ENCODE results near the gene TMEM151B. TPM values are rescaled to one million over a fixed set of nuclear protein-coding genes. Genes with fewer than 3 reads are reported as not detected.

Gene TMEM151B
- total RNA-seq, 1 donor from 2014 or later, result 0.13 TPM

GRCh38 chr6:44254191-44255104 is 15.8 kb upstream of the TMEM151B start:
- Histone ChIP-seq H4K20me1 (ENCODE audit: low read depth) (peaks cover 72% of the 10 kb centered on the region), H3F3A (ENCODE audit: low read depth) (peaks cover 84% of the 10 kb centered on the region), H2AFZ (replicated peaks) (no peak overlapping the region), H3K9ac (no peak overlapping the region), H3K4me3 (no peak overlapping the region), H3K4me1 (peaks cover 14% of the 10 kb centered on the region), H3K27me3 (no peaks in the 10 kb centered on the region), H3K9me3 (ENCODE audit: low read depth) (no peaks in the 10 kb centered on the region), H3K36me3 (peaks cover 34% of the 10 kb centered on the region), H3K4me2 (no peak overlapping the region), H3K79me2 (ENCODE audit: low read depth) (peaks cover 70% of the 10 kb centered on the region), H3K27ac (peak overlapping the region; percentile 58)
- Mint-ChIP-seq H3K27me3 (ENCODE audit: insufficient read depth, low read depth) (peaks cover 18% of the 10 kb centered on the region), H3K4me3 (peak overlapping the region; percentile 71), H3K9me3 (no peaks in the 10 kb centered on the region), H3K36me3 (peaks cover 42% of the 10 kb centered on the region), H3K27ac (no peak overlapping the region), H3K4me1 (peaks cover 41% of the 10 kb centered on the region)
- TF ChIP-seq CTCF (IDR thresholded peaks at IDR 0.05), result no peak
- TF ChIP-seq EZH2phosphoT487 (IDR thresholded peaks at IDR 0.05), result no peak
- no peak for TF ChIP-seq EZH2 (IDR thresholded peaks at IDR 0.05)
- no peak for DNase-seq (ENCODE audit: low spot score)

- H3K4me1 ChIP-seq, result peaks cover 10% of the 10 kb centered on the region
- Mint-ChIP-seq H3K27ac (no peak overlapping the region), H3K36me3 (peaks cover 35% of the 10 kb centered on the region), H3K27me3 (ENCODE audit: insufficient read depth, low read depth) (peaks cover 15% of the 10 kb centered on the region), H3K4me3 (peak overlapping the region; percentile 91), H3K9me3 (no peaks in the 10 kb centered on the region), H3K4me1 (peaks cover 37% of the 10 kb centered on the region)
- H3K36me3 ChIP-seq, result peaks cover 26% of the 10 kb centered on the region
- no peaks in the 10 kb centered on the region for H3K9me3 ChIP-seq (ENCODE audit: low read depth)
- no peak overlapping the region for H3K9ac ChIP-seq
- no peak for TF ChIP-seq EZH2phosphoT487 (IDR thresholded peaks at IDR 0.05)
- no peak for TF ChIP-seq EZH2 (IDR thresholded peaks at IDR 0.05)
- no peak for TF ChIP-seq CTCF (IDR thresholded peaks at IDR 0.05)
- peaks cover 64% of the 10 kb centered on the region for H4K20me1 ChIP-seq (ENCODE audit: low read depth)
- peak overlapping the region; percentile 99 for H3K4me2 ChIP-seq
- peaks cover 62% of the 10 kb centered on the region for H3K79me2 ChIP-seq (ENCODE audit: low read depth)
- peak overlapping the region; percentile 96 for H3K4me3 ChIP-seq
- H3K27me3 ChIP-seq, result no peaks in the 10 kb centered on the region
- no peak overlapping the region for H2AFZ ChIP-seq (replicated peaks)
- H3K27ac ChIP-seq, result peak overlapping the region; percentile 37
- H3F3A ChIP-seq (ENCODE audit: low read depth), result peaks cover 76% of the 10 kb centered on the region
- no peak for DNase-seq (ENCODE audit: low spot score)
These were observed 15.0 kb upstream of the TMEM151B start for GRCh38 chr6:44255105-44255808.

DNA sequence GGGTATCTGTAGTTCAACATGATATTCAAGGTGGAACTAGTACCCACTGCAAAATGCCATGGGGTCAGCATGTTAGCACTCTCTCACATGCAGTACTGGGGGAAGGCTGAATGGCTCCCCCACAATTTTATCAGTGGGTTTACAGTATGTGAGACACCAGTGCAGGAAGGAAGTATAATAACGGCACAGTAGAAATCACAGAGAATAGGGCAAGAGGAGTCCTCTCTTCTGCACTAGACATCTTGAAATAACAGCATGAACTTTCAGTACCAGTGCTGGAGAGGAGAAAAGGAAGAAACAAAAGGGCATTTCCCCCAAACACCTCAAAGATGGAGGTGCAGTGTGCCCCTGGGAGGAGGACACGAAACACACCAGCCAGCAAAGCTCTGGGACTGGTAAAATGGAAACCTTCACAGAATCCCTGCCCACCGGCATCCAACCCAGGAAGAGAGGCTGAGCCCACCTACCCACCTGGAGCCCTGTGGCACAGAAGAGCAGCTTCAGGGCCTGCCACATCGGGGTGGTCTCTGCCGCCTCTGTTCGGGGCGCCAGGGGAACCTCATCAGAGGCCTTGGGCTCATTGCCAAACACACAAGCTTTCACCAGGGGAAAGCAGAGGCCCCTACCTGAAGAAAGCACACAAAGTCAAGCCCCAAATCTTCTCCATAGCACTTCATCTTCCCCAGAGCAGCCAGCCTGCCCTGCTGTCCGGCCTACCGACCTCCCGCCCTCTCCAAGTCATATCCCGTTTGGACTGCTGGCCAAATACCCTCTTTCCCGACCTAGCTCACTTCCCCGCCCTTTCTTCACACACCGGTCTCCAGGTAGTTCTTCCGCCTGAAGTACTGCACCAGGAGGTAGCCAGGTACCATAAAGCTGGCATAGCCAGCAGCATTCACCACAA is 14.1 kb upstream of the TMEM151B start:
- Histone ChIP-seq H3K36me3 (peaks cover 17% of the 10 kb centered on the region), H3K9ac (peak overlapping the region; percentile 82), H3K79me2 (ENCODE audit: low read depth) (peaks cover 54% of the 10 kb centered on the region), H3K4me3 (peak overlapping the region; percentile 96), H2AFZ (replicated peaks) (no peak overlapping the region), H3K27ac (peak overlapping the region; percentile 93), H3K4me1 (peaks cover 10% of the 10 kb centered on the region), H4K20me1 (ENCODE audit: low read depth) (peaks cover 55% of the 10 kb centered on the region), H3K27me3 (no peaks in the 10 kb centered on the region), H3F3A (ENCODE audit: low read depth) (peaks cover 68% of the 10 kb centered on the region), H3K9me3 (ENCODE audit: low read depth) (no peaks in the 10 kb centered on the region), H3K4me2 (peak overlapping the region; percentile 99)
- Mint-ChIP-seq H3K27ac (peak overlapping the region; percentile 24), H3K4me1 (peaks cover 37% of the 10 kb centered on the region), H3K36me3 (peaks cover 28% of the 10 kb centered on the region), H3K27me3 (ENCODE audit: insufficient read depth, low read depth) (peaks cover 15% of the 10 kb centered on the region), H3K4me3 (peak overlapping the region; percentile 91), H3K9me3 (no peaks in the 10 kb centered on the region)
- TF ChIP-seq EZH2 (IDR thresholded peaks at IDR 0.05) (no peak), CTCF (IDR thresholded peaks at IDR 0.05) (no peak), EZH2phosphoT487 (IDR thresholded peaks at IDR 0.05) (no peak)
- DNase-seq (ENCODE audit: low spot score), result no peak
